HG02884 (cell line): ENCODE results near the gene CCL17.
"Not testable (repeated sequence)": the region's sequence is repeated elsewhere in the genome, so short reads cannot be mapped to it uniquely, and the experiment has no call there.

Experiments
- ATAC-seq: cut with Tn5 transposase; IDR thresholded peaks from one replicate; pipeline ENCODE4 v1.9.1; 2021; ENCODE audit warnings: mild to moderate bottlenecking, moderate library complexity; ENCODE audit not compliant: unreplicated experiment

CCL17 gene

GRCh38 chr16:57427824-57428223 is 23.3 kb downstream of the CCL17 start:
- ATAC-seq: no peak

DNA sequence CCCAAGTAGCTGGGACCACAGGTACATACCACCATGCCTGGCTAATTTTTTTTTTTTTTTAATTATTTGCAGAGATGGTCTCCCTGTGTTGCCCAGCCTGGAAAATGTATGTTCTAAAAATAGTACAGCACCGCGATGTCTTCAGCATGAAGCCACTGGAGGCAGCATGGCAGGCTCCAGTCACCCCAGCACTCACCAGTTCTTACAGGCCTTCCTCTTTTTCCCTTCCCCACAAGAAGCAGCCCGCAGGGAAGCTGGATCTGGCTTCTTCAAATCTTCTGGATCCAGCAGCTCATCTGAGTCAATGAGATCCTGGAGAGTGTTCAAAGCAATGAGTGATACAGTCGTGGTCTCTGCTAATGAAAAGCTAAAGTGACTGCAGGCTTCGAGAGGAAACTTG is 26.4 kb downstream of the CCL17 start:
- no peak for ATAC-seq

DNA sequence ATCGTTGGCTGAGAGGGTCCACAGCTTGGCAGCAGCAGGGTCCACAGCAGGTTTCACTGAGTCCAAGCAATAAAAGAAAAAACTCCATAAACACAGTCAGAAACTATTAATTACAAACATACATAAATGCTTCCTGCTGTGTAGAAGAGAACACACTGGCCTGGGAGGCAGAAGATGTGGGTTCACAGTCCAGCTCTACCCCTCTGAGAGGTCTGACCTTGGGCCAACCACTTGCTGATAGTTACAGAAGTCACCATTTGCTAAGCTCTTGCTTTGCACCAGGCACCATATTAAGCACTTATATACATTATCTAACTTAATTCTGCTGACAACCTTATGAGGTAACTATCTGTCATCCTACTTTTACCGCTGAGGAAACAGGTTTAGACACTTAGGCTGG is 27.9 kb downstream of the CCL17 start:
- ATAC-seq: no peak

- no peak for ATAC-seq
Measured at GRCh38 chr16:57432989-57433388, 28.4 kb downstream of the CCL17 start.

DNA sequence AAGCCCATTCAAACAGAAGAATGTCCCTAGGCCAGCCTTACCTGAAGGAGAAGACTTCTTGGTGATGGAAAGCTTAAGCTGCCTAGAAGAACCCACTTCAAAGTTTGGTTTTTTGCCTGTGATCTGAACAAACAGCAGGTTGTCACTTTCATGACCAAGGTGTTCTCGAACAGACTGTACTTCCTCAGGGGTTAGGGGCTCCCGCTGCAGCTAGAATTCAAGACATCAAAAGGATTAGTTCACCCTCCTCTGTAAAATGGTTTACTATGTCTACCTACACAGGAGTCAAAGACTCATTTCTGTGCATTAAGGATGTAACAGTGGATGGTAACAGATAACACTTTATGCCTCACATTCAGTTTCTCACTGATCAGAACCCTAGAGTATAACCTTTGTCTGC is 29.4 kb downstream of the CCL17 start:
- ATAC-seq: no peak

- ATAC-seq: no peak
Measured at GRCh38 chr16:57435838-57436237, 31.3 kb downstream of the CCL17 start.

DNA sequence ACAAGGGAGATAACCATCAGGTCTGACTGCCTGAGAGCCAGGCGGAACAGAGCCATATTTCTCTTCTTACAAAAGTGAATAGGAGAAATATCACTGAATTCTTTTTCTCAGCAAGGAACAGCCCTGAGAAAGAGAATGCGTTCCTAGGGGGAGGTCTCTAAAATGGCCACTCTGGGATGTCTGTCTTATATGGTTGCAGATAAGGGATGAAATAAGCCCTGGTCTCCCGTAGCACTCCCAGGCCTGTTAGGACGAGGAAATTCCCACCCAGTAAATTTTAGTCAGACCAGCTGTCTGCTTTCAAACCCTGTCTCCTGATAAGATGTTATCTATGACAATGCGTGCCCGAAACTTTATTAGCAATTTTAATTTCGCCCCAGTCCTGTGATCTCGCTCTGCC is 35.4 kb downstream of the CCL17 start:
- not testable (repeated sequence) for ATAC-seq

- not testable (repeated sequence) for ATAC-seq
Measured at GRCh38 chr16:57440551-57440950, 36.0 kb downstream of the CCL17 start.

GRCh38 chr16:57444711-57445110 is 40.1 kb downstream of the CCL17 start:
- no peak for ATAC-seq

DNA sequence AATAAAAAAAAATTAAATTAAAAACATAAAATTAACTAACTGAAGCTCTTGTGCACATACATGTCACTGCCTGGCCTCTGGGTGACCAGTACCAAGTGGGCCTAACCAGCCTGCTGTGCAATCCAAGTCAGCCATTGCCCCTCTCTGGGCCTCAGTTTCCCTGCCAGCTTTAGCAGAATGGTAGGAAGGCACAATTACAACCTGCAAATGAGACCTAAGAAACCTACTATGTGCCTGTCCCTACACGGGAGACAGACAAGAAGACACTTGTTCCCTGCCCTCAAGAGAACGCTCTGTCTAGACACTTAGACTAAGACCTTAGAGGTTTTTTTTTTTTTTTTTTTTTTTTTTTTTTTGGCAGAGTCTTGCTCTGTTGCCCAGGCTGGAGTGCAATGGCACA is 40.9 kb downstream of the CCL17 start:
- no peak for ATAC-seq

DNA sequence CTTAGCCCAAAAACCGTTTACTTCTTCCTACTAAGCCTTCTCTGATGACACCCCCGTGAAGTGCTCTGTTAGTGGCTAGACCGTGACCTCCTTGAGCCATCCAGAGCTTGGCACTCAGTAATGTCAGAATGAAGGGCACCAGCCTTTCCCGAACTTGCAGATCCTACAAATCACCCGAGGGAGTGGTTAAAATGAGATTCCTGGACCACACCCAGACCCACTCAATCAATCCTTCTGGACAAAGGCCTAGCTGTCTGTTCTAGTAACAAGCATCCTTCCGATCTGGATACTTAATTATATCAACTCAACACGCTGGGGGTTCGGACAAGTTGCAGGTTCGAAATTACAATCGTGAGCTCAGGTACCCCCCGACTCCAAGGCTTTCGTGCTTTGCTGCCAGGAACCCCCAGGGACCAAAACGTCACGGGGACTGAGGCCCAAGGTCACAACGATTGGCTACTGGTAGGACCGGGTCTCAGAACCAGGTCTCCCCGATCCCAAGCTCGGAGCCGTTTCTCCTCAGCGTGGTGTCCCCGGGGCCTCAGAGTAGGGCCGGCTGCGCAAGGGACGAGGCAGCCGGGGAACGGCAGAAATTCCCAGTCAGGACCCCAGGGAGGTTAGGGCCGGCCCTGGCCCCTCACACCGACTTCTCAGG is 42.1 kb downstream of the CCL17 start:
- peak; percentile 27 for ATAC-seq

DNA sequence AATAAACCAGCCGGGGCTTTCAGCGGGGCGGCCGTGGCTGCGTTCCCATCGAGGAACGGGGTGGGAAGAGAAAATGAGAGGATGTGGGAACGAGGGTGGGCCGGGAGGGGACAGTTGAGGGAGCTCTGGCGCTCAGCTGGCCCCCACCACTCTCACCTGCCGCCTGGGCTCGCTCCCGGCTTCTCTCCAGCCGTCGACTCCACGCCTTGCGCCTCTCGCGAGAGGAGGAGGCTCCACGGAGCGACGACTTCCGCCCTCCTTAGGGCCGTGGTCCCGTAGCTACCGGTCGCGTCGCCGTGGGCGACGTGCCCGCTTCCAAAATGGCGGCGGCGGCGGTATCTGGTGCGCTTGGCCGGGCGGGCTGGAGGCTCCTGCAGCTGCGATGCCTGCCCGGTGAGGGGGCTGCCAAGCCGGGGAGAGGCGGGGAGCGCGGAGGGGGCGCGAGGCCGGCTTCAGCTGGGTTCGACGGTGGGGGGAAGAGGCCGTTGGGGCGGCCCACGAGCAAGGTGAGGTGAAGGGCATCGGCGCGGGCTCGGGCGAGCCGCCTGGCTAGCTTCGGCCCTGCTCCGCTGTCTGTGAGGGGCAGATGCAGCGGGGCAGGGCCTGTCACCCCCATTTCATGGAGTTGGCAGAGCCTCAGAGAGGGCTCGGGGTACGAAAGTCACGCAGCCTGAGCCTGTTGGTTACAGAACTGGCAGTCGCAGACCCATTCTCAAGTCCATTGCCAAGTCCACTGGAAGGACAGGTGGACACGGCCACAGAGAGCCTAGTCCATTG is 42.8 kb downstream of the CCL17 start, which contains the start of the genes CIAPIN1 and COQ9:
TSS of gene CIAPIN1 (minus strand) at position 200 of the 777 bp plus-strand sequence. CDS start 6,457 bp downstream, outside the sequence.
TSS of gene COQ9 (plus strand) at position 294 of the 777 bp plus-strand sequence. CDS start at position 321, 27 bp downstream.
- ATAC-seq: peak; percentile 95

GRCh38 chr16:57452021-57452420 is 47.5 kb downstream of the CCL17 start:
- no peak for ATAC-seq

GRCh38 chr16:57462209-57462977 is 57.8 kb downstream of the CCL17 start, which contains the start of gene POLR2C:
Gene POLR2C, plus strand, starts transcription at chr16:57462679. Its CDS starts 46 bp downstream, at chr16:57462725.
- peak; percentile 89 for ATAC-seq

DNA sequence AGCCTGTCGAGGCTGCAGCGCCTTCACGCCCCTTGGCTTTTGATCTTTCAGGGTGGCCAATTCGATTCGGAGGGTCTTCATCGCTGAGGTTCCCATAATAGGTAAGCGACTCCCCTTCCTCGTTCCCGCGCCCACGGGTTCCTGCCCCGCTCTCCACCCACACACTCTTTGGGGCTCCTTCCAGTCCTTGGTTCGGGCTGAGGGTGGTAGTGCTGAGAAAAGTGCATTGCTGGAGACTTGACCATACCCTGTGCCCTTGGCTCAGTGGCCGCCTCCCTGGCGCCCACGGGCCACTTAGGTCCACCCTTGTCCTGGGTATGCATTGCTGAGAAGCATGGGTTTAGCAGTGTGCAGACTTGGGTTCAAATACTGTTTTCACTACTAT is 58.4 kb downstream of the CCL17 start:
- peak; percentile 23 for ATAC-seq

- ATAC-seq: no peak
Measured at GRCh38 chr16:57464523-57464922, 60.0 kb downstream of the CCL17 start.
